GM23248 (cell line): ENCODE data around the gene POLR1F. TPM values are rescaled to one million over a fixed set of nuclear protein-coding genes. Genes with fewer than 3 reads are reported as not detected.

Experiments
- DNase-seq: peaks from one replicate; pipeline ENCODE4 v3.0.0-alpha.2; 2015
- H2AFZ ChIP-seq: fragments of 200-600 bp; sonication (generic); 2 replicates; pipeline ENCODE4 v1.6.1; 2016; ENCODE audit warnings: antibody characterized with exemption
- H3F3A ChIP-seq: fragments of 200-600 bp; sonication (generic); 2 replicates; pipeline ENCODE4 v1.6.1; 2016; ENCODE audit warnings: mild to moderate bottlenecking, antibody characterized with exemption, mixed run types; ENCODE audit not compliant: insufficient read depth
- H3K27ac ChIP-seq: fragments of 200-600 bp; sonication (generic); 2 replicates; pipeline ENCODE4 v1.5.1; 2016; ENCODE audit warnings: mild to moderate bottlenecking
- H3K27me3 ChIP-seq: fragments of 200-600 bp; sonication (generic); replicated peaks from 2 replicates; pipeline ENCODE4 v1.6.1; 2016; ENCODE audit warnings: mild to moderate bottlenecking; ENCODE audit not compliant: insufficient read depth
- H3K36me3 ChIP-seq: fragments of 200-600 bp; sonication (generic); 2 replicates; pipeline ENCODE4 v1.6.1; 2016; ENCODE audit warnings: low read depth, mild to moderate bottlenecking
- H3K4me1 ChIP-seq: fragments of 200-600 bp; sonication (generic); 2 replicates; pipeline ENCODE4 v1.6.1; 2016; ENCODE audit warnings: mild to moderate bottlenecking; ENCODE audit not compliant: insufficient read depth
- H3K4me2 ChIP-seq: fragments of 200-600 bp; sonication (generic); one replicate; pipeline ENCODE4 v1.6.1; 2016; ENCODE audit warnings: mild to moderate bottlenecking; ENCODE audit not compliant: unreplicated experiment
- H3K4me3 ChIP-seq: fragments of 200-600 bp; sonication (generic); 2 replicates; pipeline ENCODE4 v1.5.1; 2016; ENCODE audit warnings: mild to moderate bottlenecking
- H3K79me2 ChIP-seq: fragments of 200-600 bp; sonication (generic); 2 replicates; pipeline ENCODE4 v1.6.1; 2016; ENCODE audit warnings: mild to moderate bottlenecking; ENCODE audit not compliant: insufficient read depth
- H3K9ac ChIP-seq: fragments of 200-600 bp; sonication (generic); 2 replicates; pipeline ENCODE4 v1.6.1; 2016; ENCODE audit warnings: mild to moderate bottlenecking
- H3K9me2 ChIP-seq: fragments of 200-600 bp; sonication (generic); 2 replicates; pipeline ENCODE4 v1.6.1; 2016; ENCODE audit warnings: mixed run types, mild to moderate bottlenecking, moderate library complexity; ENCODE audit not compliant: insufficient read depth
- H3K9me3 ChIP-seq: fragments of 200-600 bp; sonication (generic); one replicate; pipeline ENCODE4 v1.6.1; 2017; ENCODE audit warnings: low read depth
- H4K20me1 ChIP-seq: fragments of 200-600 bp; sonication (generic); 2 replicates; pipeline ENCODE4 v1.6.0; 2016; ENCODE audit not compliant: insufficient read depth
- EZH2 ChIP-seq: fragments of 200-600 bp; sonication (generic); IDR thresholded peaks from 2 replicates; pipeline ENCODE4 v1.6.1; 2018; ENCODE audit warnings: antibody characterized with exemption, mild to moderate bottlenecking; ENCODE audit not compliant: insufficient read depth, poor library complexity, severe bottlenecking
- EZH2phosphoT487 ChIP-seq: fragments of 200-600 bp; sonication (generic); IDR thresholded peaks from 2 replicates; pipeline ENCODE4 v1.6.1; 2018; ENCODE audit warnings: antibody characterized with exemption, moderate library complexity, mild to moderate bottlenecking, low read depth; ENCODE audit not compliant: insufficient read depth
- WGBS, 2 experiments: methylation state at CpG; one replicate each; pipeline ENCODE4 v1.1.6; 2015 to 2017; ENCODE audit warnings: low lambda C conversion rate in 2 of 2, low coverage in 1 of 2; ENCODE audit errors: missing lambda C conversion rate in 2 of 2; 5-methylcytosine and 5-hydroxymethylcytosine counted together
- in situ Hi-C: fragments of 300-500 bp; cut with MboI; formaldehyde crosslinking; loops from 2 replicates; pipeline ENCODE4 v1.15.0; 2020
- polyA plus RNA-seq: library from polyadenylated mRNA; unstranded; fragments of >200 nt; fragmentation: Nextera tagmentation; extraction: Ambion mirVana; gene quantifications from 2 replicates; pipeline ENCODE4 v1.2.1, GENCODE V29; 2016
- total RNA-seq: library from RNA; depleted of rRNA; stranded (reverse); fragments of >200 nt; shearing (Covaris generic); gene quantifications from 2 replicates; pipeline ENCODE4 v1.2.3, GENCODE V29; 2014

Gene POLR1F
- total and polyA plus RNA-seq, 2 experiments from 2014 or later, result 15.9 to 27.0 TPM

GRCh38 chr7:19675816-19676215 is 33.0 kb downstream of the POLR1F start:
- Histone ChIP-seq H3K4me2 (no peak overlapping the region), H2AFZ (no peak overlapping the region), H3K27ac (no peak overlapping the region), H3K4me1 (no peaks in the 10 kb centered on the region), H3F3A (no peaks in the 10 kb centered on the region), H3K9me3 (no peaks in the 10 kb centered on the region), H3K4me3 (no peak overlapping the region), H3K27me3 (no peaks in the 10 kb centered on the region), H3K36me3 (no peaks in the 10 kb centered on the region), H3K9me2 (no peaks in the 10 kb centered on the region), H3K9ac (no peak overlapping the region), H3K79me2 (no peaks in the 10 kb centered on the region), H4K20me1 (no peaks in the 10 kb centered on the region)
- WGBS, 2 experiments, result 77 to 83% methylated on average over 1 of the region's 1 CpG
- in situ Hi-C loops, result no loop called here
- DNase-seq, result no peak
- TF ChIP-seq EZH2 (no peak), EZH2phosphoT487 (no peak)

GRCh38 chr7:19674266-19674960 is 34.4 kb downstream of the POLR1F start:
- DNase-seq, result peak; percentile 38
- Histone ChIP-seq H3K4me2 (no peak overlapping the region), H4K20me1 (no peaks in the 10 kb centered on the region), H3K9me3 (no peaks in the 10 kb centered on the region), H2AFZ (no peak overlapping the region), H3K27me3 (no peaks in the 10 kb centered on the region), H3K4me3 (no peak overlapping the region), H3F3A (no peaks in the 10 kb centered on the region), H3K79me2 (no peaks in the 10 kb centered on the region), H3K9me2 (no peaks in the 10 kb centered on the region), H3K27ac (no peak overlapping the region), H3K4me1 (no peaks in the 10 kb centered on the region), H3K36me3 (no peaks in the 10 kb centered on the region), H3K9ac (no peak overlapping the region)
- 81 to 85% methylated on average over 5 of the region's 5 CpGs for WGBS, 2 experiments
- TF ChIP-seq EZH2, result no peak
- TF ChIP-seq EZH2phosphoT487, result no peak
- in situ Hi-C loops, result loop anchor here (25.0 kb wide), 1 partner anchor 1312 kb away; no protein-coding TSS in a partner anchor

GRCh38 chr7:19670806-19671205 is 38.0 kb downstream of the POLR1F start:
- TF ChIP-seq EZH2 (no peak), EZH2phosphoT487 (no peak)
- Histone ChIP-seq H3K4me2 (no peak overlapping the region), H3K27ac (no peak overlapping the region), H3K27me3 (no peaks in the 10 kb centered on the region), H2AFZ (no peak overlapping the region), H3K4me3 (no peak overlapping the region), H3K9me3 (no peaks in the 10 kb centered on the region), H3K36me3 (no peaks in the 10 kb centered on the region), H3F3A (no peaks in the 10 kb centered on the region), H3K9ac (no peak overlapping the region), H3K9me2 (no peaks in the 10 kb centered on the region), H3K4me1 (no peaks in the 10 kb centered on the region), H4K20me1 (no peaks in the 10 kb centered on the region), H3K79me2 (no peaks in the 10 kb centered on the region)
- 100% methylated on average over 1 of the region's 1 CpG for WGBS, 2 experiments
- in situ Hi-C loops, result loop anchor here (25.0 kb wide), 1 partner anchor 1309 kb away; no protein-coding TSS in a partner anchor
- DNase-seq, result no peak

GRCh38 chr7:19665399-19666008 is 43.3 kb downstream of the POLR1F start:
- WGBS, 2 experiments, result 7 to 10% methylated on average over 1 of the region's 1 CpG
- in situ Hi-C loops, result loop anchor here (10.0 to 25.0 kb wide), 2 partner anchors 551 to 1303 kb away; partner anchors contain the start of gene TWIST1
- H3K4me1 ChIP-seq, result no peaks in the 10 kb centered on the region

More at GRCh38 chr7:19665399-19666008, 43.3 kb downstream of the POLR1F start:
- no peaks in the 10 kb centered on the region for H4K20me1 ChIP-seq
- no peak for TF ChIP-seq EZH2
- no peak for TF ChIP-seq EZH2phosphoT487
- H2AFZ ChIP-seq, result no peak overlapping the region
- no peaks in the 10 kb centered on the region for H3K79me2 ChIP-seq
- no peaks in the 10 kb centered on the region for H3K9me2 ChIP-seq
- H3K4me2 ChIP-seq, result no peak overlapping the region
- H3K36me3 ChIP-seq, result no peaks in the 10 kb centered on the region
- no peak overlapping the region for H3K27ac ChIP-seq
- H3K9me3 ChIP-seq, result no peaks in the 10 kb centered on the region
- no peaks in the 10 kb centered on the region for H3F3A ChIP-seq
- DNase-seq, result peak; percentile 58
- H3K27me3 ChIP-seq, result no peaks in the 10 kb centered on the region
- no peak overlapping the region for H3K9ac ChIP-seq
- no peak overlapping the region for H3K4me3 ChIP-seq
